Skin of body (tissue), 2 donors: ENCODE measurements around the gene LIMA1. TPM values are rescaled to one million over a fixed set of nuclear protein-coding genes. Genes with fewer than 3 reads are reported as not detected.
"Not testable (repeated sequence)": the region's sequence is repeated elsewhere in the genome, so short reads cannot be mapped to it uniquely, and the experiment has no call there.

Source experiments
- DNase-seq: peaks from one replicate; lab custom pipeline; 2025; lab: John Stamatoyannopoulos, UW
- total RNA-seq: library from RNA; depleted of rRNA; stranded (reverse); fragments of >200 nt; gene quantifications from one replicate; pipeline ENCODE4 v1.2.3, GENCODE V29; 2014

Gene LIMA1
- total RNA-seq, 1 donor from 2014 or later, result 84.0 TPM

- not testable (repeated sequence) for DNase-seq
Observed at GRCh38 chr12:50219001-50219400, 64.3 kb downstream of the LIMA1 start.

GRCh38 chr12:50218386-50218785 lies 64.9 kb downstream of the LIMA1 start:
- DNase-seq, result no peak

GRCh38 chr12:50217202-50217601 lies 66.1 kb downstream of the LIMA1 start:
- no peak for DNase-seq

GRCh38 chr12:50215033-50215432 lies 68.3 kb downstream of the LIMA1 start:
- DNase-seq, result no peak

- no peak for DNase-seq
Observed at GRCh38 chr12:50214018-50214417, 69.3 kb downstream of the LIMA1 start.

- no peak for DNase-seq
Observed at GRCh38 chr12:50213439-50213838, 69.9 kb downstream of the LIMA1 start.

- no peak for DNase-seq
Observed at GRCh38 chr12:50212071-50212467, 71.3 kb downstream of the LIMA1 start.

- DNase-seq, result peak; percentile 44
Observed at GRCh38 chr12:50211392-50212070, 71.8 kb downstream of the LIMA1 start.

GRCh38 chr12:50207424-50207823 lies 75.9 kb downstream of the LIMA1 start:
- DNase-seq, result no peak

GRCh38 chr12:50205648-50206047 lies 77.7 kb downstream of the LIMA1 start:
- DNase-seq, result no peak

- DNase-seq, result no peak
Observed at GRCh38 chr12:50203691-50204090, 79.6 kb downstream of the LIMA1 start.

GRCh38 chr12:50201987-50202521 lies 81.3 kb downstream of the LIMA1 start:
- peak; percentile 30 for DNase-seq

GRCh38 chr12:50200552-50201273 lies 82.6 kb downstream of the LIMA1 start:
- no peak for DNase-seq

GRCh38 chr12:50198829-50199228 lies 84.5 kb downstream of the LIMA1 start:
- DNase-seq, result no peak

- DNase-seq, result no peak
Observed at GRCh38 chr12:50197297-50197727, 86.0 kb downstream of the LIMA1 start.

- no peak for DNase-seq
Observed at GRCh38 chr12:50196537-50196936, 86.8 kb downstream of the LIMA1 start.

GRCh38 chr12:50195832-50196231 lies 87.5 kb downstream of the LIMA1 start:
- no peak for DNase-seq

GRCh38 chr12:50192908-50193307 lies 90.4 kb downstream of the LIMA1 start:
- DNase-seq, result no peak

- DNase-seq, result no peak
Observed at GRCh38 chr12:50192236-50192635, 91.1 kb downstream of the LIMA1 start.

GRCh38 chr12:50190859-50191258 lies 92.5 kb downstream of the LIMA1 start:
- DNase-seq, result no peak

GRCh38 chr12:50188875-50189575 lies 94.3 kb downstream of the LIMA1 start:
- no peak for DNase-seq

GRCh38 chr12:50188241-50188781 lies 95.0 kb downstream of the LIMA1 start:
- DNase-seq, result no peak
